Bronchial epithelial cell (primary cell): ENCODE data around the gene SOBP. TPM values are rescaled to one million over a fixed set of nuclear protein-coding genes. Genes with fewer than 3 reads are reported as not detected.

Experiments
- DNase-seq: peaks from one replicate; pipeline ENCODE4 v3.0.0-alpha.2; 2010; ENCODE audit warnings: low read depth
- FAIRE-seq: peaks from 2 replicates; lab custom pipeline; 2011; peaks lifted over from hg19 to GRCh38; lab: Jason Lieb, UNC
- H3K27me3 ChIP-seq: 2 replicates; pipeline ENCODE4 v1.5.1; 2011; ENCODE audit warnings: low read length; ENCODE audit not compliant: control insufficient read depth, insufficient read depth
- H3K36me3 ChIP-seq: 2 replicates; pipeline ENCODE4 v1.5.1; 2011; ENCODE audit warnings: low read length; ENCODE audit not compliant: control insufficient read depth, insufficient read depth
- H3K4me3 ChIP-seq: 2 replicates; pipeline ENCODE4 v1.5.1; 2011; ENCODE audit warnings: mild to moderate bottlenecking, low read depth, low read length, control low read depth
- CTCF ChIP-seq: IDR thresholded peaks from 2 replicates; pipeline ENCODE4 v1.5.1; 2011; ENCODE audit warnings: mild to moderate bottlenecking, moderate library complexity, low read length, control low read depth, inconsistent platforms; ENCODE audit not compliant: insufficient read depth, severe bottlenecking
- total RNA-seq: library from RNA; depleted of rRNA; stranded (reverse); fragments of >200 nt; gene quantifications from 2 replicates; pipeline ENCODE4 v1.2.1, GENCODE V29; 2014

The SOBP gene
- total RNA-seq, 1 donor from 2014 or later: 0.26 TPM

GRCh38 chr6:107612762-107613415 is 123.0 kb downstream of the SOBP start:
- H3K4me3 ChIP-seq: no peak overlapping the region
- no peaks in the 10 kb centered on the region for H3K27me3 ChIP-seq
- FAIRE-seq (no peak), DNase-seq (no peak)
- no peaks in the 10 kb centered on the region for H3K36me3 ChIP-seq
- TF ChIP-seq CTCF: no peak

DNA sequence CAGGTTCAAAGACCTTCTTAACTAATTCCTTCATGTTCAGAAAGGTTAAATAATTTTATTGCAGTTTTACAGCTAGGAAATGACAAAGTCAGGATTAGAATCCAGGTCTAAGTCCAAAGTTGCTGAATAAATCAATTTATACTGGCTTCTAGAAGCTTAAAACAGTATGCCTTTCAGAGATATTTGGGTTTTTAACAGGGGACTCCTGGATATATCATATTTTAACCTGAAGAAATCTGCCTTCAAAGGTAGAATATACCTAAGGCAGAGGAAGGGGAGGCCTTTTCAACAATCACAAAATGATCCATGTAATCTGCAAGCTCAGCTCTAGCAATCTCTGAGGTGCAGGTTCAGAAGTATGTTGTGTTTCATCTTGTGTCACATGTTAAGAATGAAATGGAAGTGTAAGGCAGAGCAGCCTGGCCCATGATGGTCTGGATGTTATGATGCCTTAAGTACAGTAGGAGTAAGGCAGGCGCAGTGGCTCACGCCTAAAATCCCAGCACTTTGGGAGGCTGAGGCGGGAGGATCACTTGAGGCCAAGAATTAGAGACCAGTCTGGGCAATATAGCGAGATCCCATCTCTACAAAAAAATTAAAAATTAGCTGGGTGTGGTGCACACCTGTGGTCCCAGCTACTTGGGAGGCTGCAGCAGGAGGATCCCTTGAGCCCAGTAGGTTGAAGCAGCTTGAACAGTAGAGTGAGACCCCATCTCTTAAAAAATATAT is 123.9 kb downstream of the SOBP start:
- H3K27me3 ChIP-seq: no peaks in the 10 kb centered on the region
- FAIRE-seq (no peak), DNase-seq (no peak)
- no peak overlapping the region for H3K4me3 ChIP-seq
- no peaks in the 10 kb centered on the region for H3K36me3 ChIP-seq
- no peak for TF ChIP-seq CTCF

GRCh38 chr6:107614828-107615227 is 124.9 kb downstream of the SOBP start:
- FAIRE-seq: no peak
- H3K36me3 ChIP-seq: no peaks in the 10 kb centered on the region
- TF ChIP-seq CTCF: no peak
- H3K27me3 ChIP-seq: no peaks in the 10 kb centered on the region
- H3K4me3 ChIP-seq: no peak overlapping the region
- no peak for DNase-seq

- Histone ChIP-seq H3K4me3 (no peak overlapping the region), H3K36me3 (no peaks in the 10 kb centered on the region), H3K27me3 (no peaks in the 10 kb centered on the region)
- TF ChIP-seq CTCF: no peak
- FAIRE-seq (no peak), DNase-seq (no peak)
Measured at GRCh38 chr6:107616775-107617174, 126.9 kb downstream of the SOBP start.

DNA sequence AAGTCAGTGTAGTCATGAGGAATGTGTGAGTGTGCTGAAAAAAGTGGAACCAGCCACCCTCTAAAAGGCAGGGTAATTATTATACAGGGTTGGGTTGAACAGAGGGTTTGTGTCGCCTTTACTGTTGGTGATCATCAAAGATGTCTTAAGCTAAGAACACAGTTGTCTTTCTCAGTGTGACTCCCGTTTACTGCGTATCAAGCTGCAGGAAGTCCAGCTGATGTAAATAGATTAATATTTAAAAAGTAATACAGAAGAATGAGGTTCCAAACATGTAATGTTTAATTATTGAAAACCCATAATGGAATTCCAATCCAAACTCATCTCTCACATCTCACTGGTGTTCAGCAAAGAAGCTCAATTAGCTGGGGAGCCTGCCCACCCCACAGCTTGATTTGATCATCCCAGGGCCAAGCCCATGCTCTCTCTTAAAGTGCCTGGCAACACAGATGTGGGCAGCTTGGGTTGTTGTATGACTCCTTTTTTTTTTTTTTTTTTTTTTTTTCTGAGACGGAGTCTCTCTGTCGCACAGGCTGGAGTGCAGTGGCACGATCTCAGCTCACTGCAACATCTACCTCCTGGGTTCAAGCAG is 127.5 kb downstream of the SOBP start:
- DNase-seq: no peak
- no peak for TF ChIP-seq CTCF
- Histone ChIP-seq H3K27me3 (no peaks in the 10 kb centered on the region), H3K4me3 (no peak overlapping the region), H3K36me3 (no peaks in the 10 kb centered on the region)
- FAIRE-seq: no peak
